ENCODE results near the gene HOXA6.

GRCh38 chr7:27121684-27122076 is 25.9 kb downstream of the HOXA6 start:
- TF ChIP-seq CTCF (IDR thresholded peaks at IDR 0.05) (no peak), REST (IDR thresholded peaks at IDR 0.05; ENCODE audit: insufficient read depth in 1 of 2, low read depth in 2 of 2, low read length in 1 of 2) (no peak)

Measured in Panc1 (cell line).